Measurements from ENCODE around the gene CEP55. TPM values are rescaled to one million over a fixed set of nuclear protein-coding genes. Genes with fewer than 3 reads are reported as not detected.

The CEP55 gene
- polyA plus RNA-seq, 2 of the 4 experiments (the other 2 are of a cell fraction) = 52.4 to 87.0 TPM

DNA sequence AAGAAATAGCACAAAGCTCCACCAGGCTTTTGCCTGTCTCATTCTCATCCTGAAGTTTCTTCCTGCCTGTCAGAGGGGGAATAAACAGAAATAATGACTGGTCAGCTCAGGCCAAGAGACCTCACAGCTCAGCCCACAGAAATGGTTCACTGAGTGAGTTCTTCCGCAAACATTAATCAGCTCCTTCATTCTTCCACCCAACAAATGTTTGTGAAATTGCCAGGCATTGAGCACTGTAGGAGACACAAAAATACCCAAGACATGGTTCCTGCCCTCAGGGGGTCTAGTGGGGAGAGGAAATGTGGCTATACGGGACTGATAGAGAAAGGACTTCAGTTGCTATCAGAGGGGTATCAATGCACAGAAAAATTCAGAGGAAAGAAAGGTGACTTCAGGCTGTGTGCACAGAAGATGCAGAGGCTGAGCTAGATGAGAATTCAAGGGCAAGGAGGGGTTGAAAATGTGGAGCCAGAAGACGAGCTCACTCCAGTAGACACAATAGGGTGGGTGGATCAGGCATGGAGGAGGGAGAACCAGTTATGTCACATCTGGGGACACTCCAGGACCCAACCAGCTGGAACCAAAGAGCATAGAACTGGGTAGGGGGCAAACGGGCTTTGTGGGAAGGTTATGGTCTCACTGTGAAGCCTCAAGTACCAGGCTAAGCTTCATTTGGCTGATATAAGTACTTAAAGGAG lies 35.2 kb upstream of the CEP55 start:
- WGBS (ENCODE audit: missing lambda C conversion rate) = 48% methylated on average over 4 of the region's 4 CpGs
- no peak for ATAC-seq
- TF ChIP-seq RARB (CRISPR knock-in tag; IDR thresholded peaks at IDR 0.05) (no peak), HDAC2 (IDR thresholded peaks at IDR 0.05) (no peak), KDM5A (IDR thresholded peaks at IDR 0.05) (no peak), JUNB (IDR thresholded peaks at IDR 0.05) (no peak), POLR2A (IDR thresholded peaks at IDR 0.05; ENCODE audit: low read length) (no peak)
- TF ChIP-seq, protein P1, sequence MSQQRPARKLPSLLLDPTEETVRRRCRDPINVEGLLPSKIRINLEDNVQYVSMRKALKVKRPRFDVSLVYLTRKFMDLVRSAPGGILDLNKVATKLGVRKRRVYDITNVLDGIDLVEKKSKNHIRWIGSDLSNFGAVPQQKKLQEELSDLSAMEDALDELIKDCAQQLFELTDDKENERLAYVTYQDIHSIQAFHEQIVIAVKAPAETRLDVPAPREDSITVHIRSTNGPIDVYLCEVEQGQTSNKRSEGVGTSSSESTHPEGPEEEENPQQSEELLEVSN (IDR thresholded peaks at IDR 0.05; ENCODE audit: borderline replicate concordance, low read depth) = no peak
- ChIA-PET POLR2A (interaction anchor here (0.6 to 3.3 kb wide), 4 partner anchors 16 to 24 kb away, joined by 4 to 22 read pairs (median 7); partner anchors contain the start of gene MYOF), CTCF (interaction anchor here (0.7 to 41.4 kb wide), 8 partner anchors 10 to 79 kb away, joined by 3 to 924 read pairs (median 15); partner anchors contain the start of gene MYOF)
- H3K27ac ChIP-seq = peak overlapping the region; percentile 96 to 99
- peaks cover 95% of the 10 kb centered on the region for H3K4me1 ChIP-seq
- H3K4me2 ChIP-seq = peak overlapping the region; percentile 93
- no peak for DNase-seq (ENCODE audit: low read depth in 1 of 2, low spot score in 1 of 2)
- no peak for FAIRE-seq
- no peaks in the 10 kb centered on the region for H3K9me3 ChIP-seq
- H3K4me3 ChIP-seq = no peak overlapping the region

DNA sequence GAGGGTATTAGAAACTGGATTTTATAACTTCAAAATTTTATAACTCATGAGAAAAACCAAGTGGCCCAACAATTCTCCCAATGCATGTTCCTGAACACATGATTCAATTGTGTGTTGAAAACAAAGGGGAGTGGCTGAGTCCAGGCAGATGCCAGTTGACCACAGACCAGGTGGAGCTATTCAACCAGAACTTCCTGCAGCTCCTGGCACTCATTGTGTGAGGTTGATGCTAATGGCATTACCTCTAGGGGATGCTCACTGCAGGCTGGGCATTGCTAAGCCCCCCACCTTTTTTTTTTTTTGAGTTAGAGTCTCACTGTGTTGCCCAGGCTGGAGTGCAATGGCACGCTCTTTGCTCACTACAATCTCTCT lies 34.6 kb upstream of the CEP55 start:
- Histone ChIP-seq H3K9me3 (no peaks in the 10 kb centered on the region), H3K27ac (peak overlapping the region; percentile 96 to 99), H3K4me1 (peaks cover 95% of the 10 kb centered on the region), H3K4me2 (peak overlapping the region; percentile 93), H3K4me3 (no peak overlapping the region)
- TF ChIP-seq, protein P2, sequence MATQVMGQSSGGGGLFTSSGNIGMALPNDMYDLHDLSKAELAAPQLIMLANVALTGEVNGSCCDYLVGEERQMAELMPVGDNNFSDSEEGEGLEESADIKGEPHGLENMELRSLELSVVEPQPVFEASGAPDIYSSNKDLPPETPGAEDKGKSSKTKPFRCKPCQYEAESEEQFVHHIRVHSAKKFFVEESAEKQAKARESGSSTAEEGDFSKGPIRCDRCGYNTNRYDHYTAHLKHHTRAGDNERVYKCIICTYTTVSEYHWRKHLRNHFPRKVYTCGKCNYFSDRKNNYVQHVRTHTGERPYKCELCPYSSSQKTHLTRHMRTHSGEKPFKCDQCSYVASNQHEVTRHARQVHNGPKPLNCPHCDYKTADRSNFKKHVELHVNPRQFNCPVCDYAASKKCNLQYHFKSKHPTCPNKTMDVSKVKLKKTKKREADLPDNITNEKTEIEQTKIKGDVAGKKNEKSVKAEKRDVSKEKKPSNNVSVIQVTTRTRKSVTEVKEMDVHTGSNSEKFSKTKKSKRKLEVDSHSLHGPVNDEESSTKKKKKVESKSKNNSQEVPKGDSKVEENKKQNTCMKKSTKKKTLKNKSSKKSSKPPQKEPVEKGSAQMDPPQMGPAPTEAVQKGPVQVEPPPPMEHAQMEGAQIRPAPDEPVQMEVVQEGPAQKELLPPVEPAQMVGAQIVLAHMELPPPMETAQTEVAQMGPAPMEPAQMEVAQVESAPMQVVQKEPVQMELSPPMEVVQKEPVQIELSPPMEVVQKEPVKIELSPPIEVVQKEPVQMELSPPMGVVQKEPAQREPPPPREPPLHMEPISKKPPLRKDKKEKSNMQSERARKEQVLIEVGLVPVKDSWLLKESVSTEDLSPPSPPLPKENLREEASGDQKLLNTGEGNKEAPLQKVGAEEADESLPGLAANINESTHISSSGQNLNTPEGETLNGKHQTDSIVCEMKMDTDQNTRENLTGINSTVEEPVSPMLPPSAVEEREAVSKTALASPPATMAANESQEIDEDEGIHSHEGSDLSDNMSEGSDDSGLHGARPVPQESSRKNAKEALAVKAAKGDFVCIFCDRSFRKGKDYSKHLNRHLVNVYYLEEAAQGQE (IDR thresholded peaks at IDR 0.05) = no peak
- no peak for TF ChIP-seq EHF (CRISPR knock-in tag; IDR thresholded peaks at IDR 0.05)
- TF ChIP-seq, protein P3, sequence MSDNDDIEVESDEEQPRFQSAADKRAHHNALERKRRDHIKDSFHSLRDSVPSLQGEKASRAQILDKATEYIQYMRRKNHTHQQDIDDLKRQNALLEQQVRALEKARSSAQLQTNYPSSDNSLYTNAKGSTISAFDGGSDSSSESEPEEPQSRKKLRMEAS (IDR thresholded peaks at IDR 0.05) = peak; percentile 54; the same call in 1 of the 2 replicates
- TF ChIP-seq EP300 (IDR thresholded peaks at IDR 0.05) = no peak
- DNase-seq (ENCODE audit: low read depth in 1 of 2, low spot score in 1 of 2) = peak in 1 of 2 experiments; percentile 68
- ATAC-seq = no peak
- ChIA-PET POLR2A (interaction anchor here (0.6 to 2.0 kb wide), 4 partner anchors 16 to 25 kb away, joined by 4 to 8 read pairs (median 5); partner anchors contain the start of gene MYOF), CTCF (interaction anchor here (1.5 to 41.4 kb wide), 7 partner anchors 9 to 80 kb away, joined by 3 to 924 read pairs (median 17); partner anchors contain the start of gene MYOF)
- FAIRE-seq = no peak
- 89% methylated on average over 1 of the region's 1 CpG for whole genome bisulfite sequencing (ENCODE audit: missing lambda C conversion rate)

DNA sequence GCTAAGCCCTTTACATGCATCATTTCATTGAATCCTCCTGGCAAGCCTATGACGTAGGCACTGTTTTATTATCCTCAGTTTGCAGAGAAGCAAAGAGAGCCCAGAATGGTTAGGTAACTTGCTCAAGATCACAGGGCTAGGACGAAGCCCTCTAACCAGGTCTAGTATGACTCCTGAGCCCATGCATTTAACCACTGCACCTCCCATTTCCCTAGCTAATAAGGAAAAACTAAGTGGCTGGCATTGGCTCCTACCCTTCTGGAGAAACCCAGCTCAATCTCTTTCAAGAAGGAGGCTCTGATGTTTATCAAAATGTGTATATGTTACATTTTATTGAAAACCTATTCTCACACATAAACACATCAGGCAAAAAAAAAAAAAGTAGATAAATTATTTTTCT lies 34.0 kb upstream of the CEP55 start:
- H3K4me3 ChIP-seq = no peak overlapping the region
- H3K4me2 ChIP-seq = peak overlapping the region; percentile 93
- ATAC-seq = no peak
- peak overlapping the region; percentile 96 to 99 for H3K27ac ChIP-seq
- FAIRE-seq = no peak
- 32% methylated on average over 2 of the region's 2 CpGs for WGBS (ENCODE audit: missing lambda C conversion rate)
- DNase-seq (ENCODE audit: low read depth in 1 of 2, low spot score in 1 of 2) = no peak
- H3K4me1 ChIP-seq = peaks cover 93% of the 10 kb centered on the region
- H3K9me3 ChIP-seq = no peaks in the 10 kb centered on the region
- POLR2A ChIA-PET = interaction anchor here (0.8 to 2.0 kb wide), 2 partner anchors 18 to 25 kb away, joined by 4 to 8 read pairs; no protein-coding TSS in a partner anchor
- CTCF ChIA-PET = interaction anchor here (1.5 to 41.4 kb wide), 8 partner anchors 9 to 80 kb away, joined by 3 to 924 read pairs (median 19); partner anchors contain the start of gene MYOF
- TF ChIP-seq ZSCAN20 (CRISPR knock-in tag; IDR thresholded peaks at IDR 0.05) (no peak), EHF (CRISPR knock-in tag; IDR thresholded peaks at IDR 0.05) (no peak), FOSB (CRISPR knock-in tag; IDR thresholded peaks at IDR 0.05) (no peak), CHD4 (IDR thresholded peaks at IDR 0.05; ENCODE audit: borderline replicate concordance) (no peak), NFE2L2 (conservative IDR thresholded peaks at IDR 0.05; ENCODE audit: low read length) (no peak), RAD21 (conservative IDR thresholded peaks at IDR 0.05 in 1 of 2, IDR thresholded peaks at IDR 0.05 in 1 of 2) (no peak), SREBF2 (IDR thresholded peaks at IDR 0.05) (no peak), ZC3H11A (IDR thresholded peaks at IDR 0.05) (no peak), RARB (CRISPR knock-in tag; IDR thresholded peaks at IDR 0.05) (no peak), JUNB (IDR thresholded peaks at IDR 0.05) (no peak), MAFK (IDR thresholded peaks at IDR 0.05; ENCODE audit: partially characterized antibody) (no peak), GATA3 (IDR thresholded peaks at IDR 0.05; ENCODE audit: borderline replicate concordance) (no peak), TP53 (CRISPR knock-in tag; IDR thresholded peaks at IDR 0.05) (no peak), CEBPB (IDR thresholded peaks at IDR 0.05) (no peak), ZFP36 (IDR thresholded peaks at IDR 0.05; ENCODE audit: borderline replicate concordance, partially characterized antibody) (no peak)
- TF ChIP-seq, protein P4, sequence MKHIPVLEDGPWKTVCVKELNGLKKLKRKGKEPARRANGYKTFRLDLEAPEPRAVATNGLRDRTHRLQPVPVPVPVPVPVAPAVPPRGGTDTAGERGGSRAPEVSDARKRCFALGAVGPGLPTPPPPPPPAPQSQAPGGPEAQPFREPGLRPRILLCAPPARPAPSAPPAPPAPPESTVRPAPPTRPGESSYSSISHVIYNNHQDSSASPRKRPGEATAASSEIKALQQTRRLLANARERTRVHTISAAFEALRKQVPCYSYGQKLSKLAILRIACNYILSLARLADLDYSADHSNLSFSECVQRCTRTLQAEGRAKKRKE (CRISPR knock-in tag; IDR thresholded peaks at IDR 0.05; ENCODE audit: low read depth) = no peak
- TF ChIP-seq, protein P1 (IDR thresholded peaks at IDR 0.05; ENCODE audit: borderline replicate concordance, low read depth) = no peak
- TF ChIP-seq, protein P5, sequence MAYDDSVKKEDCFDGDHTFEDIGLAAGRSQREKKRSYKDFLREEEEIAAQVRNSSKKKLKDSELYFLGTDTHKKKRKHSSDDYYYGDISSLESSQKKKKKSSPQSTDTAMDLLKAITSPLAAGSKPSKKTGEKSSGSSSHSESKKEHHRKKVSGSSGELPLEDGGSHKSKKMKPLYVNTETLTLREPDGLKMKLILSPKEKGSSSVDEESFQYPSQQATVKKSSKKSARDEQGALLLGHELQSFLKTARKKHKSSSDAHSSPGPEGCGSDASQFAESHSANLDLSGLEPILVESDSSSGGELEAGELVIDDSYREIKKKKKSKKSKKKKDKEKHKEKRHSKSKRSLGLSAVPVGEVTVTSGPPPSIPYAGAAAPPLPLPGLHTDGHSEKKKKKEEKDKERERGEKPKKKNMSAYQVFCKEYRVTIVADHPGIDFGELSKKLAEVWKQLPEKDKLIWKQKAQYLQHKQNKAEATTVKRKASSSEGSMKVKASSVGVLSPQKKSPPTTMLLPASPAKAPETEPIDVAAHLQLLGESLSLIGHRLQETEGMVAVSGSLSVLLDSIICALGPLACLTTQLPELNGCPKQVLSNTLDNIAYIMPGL (CRISPR knock-in tag; IDR thresholded peaks at IDR 0.05; ENCODE audit: borderline replicate concordance) = no peak
